IPS-18c (cell line): Measurements from ENCODE around the gene RIN1.
"Not testable (repeated sequence)": the region's sequence is repeated elsewhere in the genome, so short reads cannot be mapped to it uniquely, and the experiment has no call there.

Experiments used
- H3K4me3 ChIP-seq: 2 replicates; pipeline ENCODE4 v1.7.0; 2013; ENCODE audit warnings: low read depth, mild to moderate bottlenecking, low read length, moderate library complexity; ENCODE audit not compliant: insufficient read depth
- H3K9me3 ChIP-seq: one replicate; pipeline ENCODE4 v1.6.1; 2013; ENCODE audit warnings: mild to moderate bottlenecking, low read length, moderate library complexity; ENCODE audit not compliant: control insufficient read depth, insufficient read depth

Gene RIN1

GRCh38 chr11:66336234-66337102 lies at the start of gene RIN1:
TSS of gene RIN1 (minus strand) at chr11:66336434. CDS start at chr11:66336402, 32 bp downstream.
- H3K9me3 ChIP-seq = peaks cover 5% of the 10 kb centered on the region
- peak within 1 kb of the TSS; percentile 44 for H3K4me3 ChIP-seq

GRCh38 chr11:66384316-66384715 lies 48.1 kb upstream of the RIN1 start:
- not testable (repeated sequence) for H3K4me3 ChIP-seq, H3K9me3 ChIP-seq

- not testable (repeated sequence) for H3K4me3 ChIP-seq, H3K9me3 ChIP-seq
These were observed 44.0 kb upstream of the RIN1 start for GRCh38 chr11:66380264-66380663.

- H3K4me3 ChIP-seq, H3K9me3 ChIP-seq: not testable (repeated sequence)
These were observed 37.6 kb upstream of the RIN1 start for GRCh38 chr11:66373690-66374287.

- no peaks in the 10 kb centered on the region for H3K9me3 ChIP-seq
- H3K4me3 ChIP-seq = no peak overlapping the region
These were observed 37.0 kb upstream of the RIN1 start for GRCh38 chr11:66373265-66373664.

- Histone ChIP-seq H3K9me3 (no peaks in the 10 kb centered on the region), H3K4me3 (peak within 1 kb of the TSS; percentile 82)
These were observed 35.6 kb upstream of the RIN1 start, which contains the start of gene SLC29A2 for GRCh38 chr11:66371627-66372415. TSS of gene SLC29A2 (minus strand) at chr11:66371760. CDS start at chr11:66371591, 169 bp downstream.

- Histone ChIP-seq H3K4me3 (peak overlapping the region; percentile 45; the same call in 1 of the 2 replicates), H3K9me3 (no peaks in the 10 kb centered on the region)
These were observed 33.0 kb upstream of the RIN1 start for GRCh38 chr11:66369073-66369894.

- H3K9me3 ChIP-seq = no peaks in the 10 kb centered on the region
- H3K4me3 ChIP-seq = no peak overlapping the region
These were observed 32.2 kb upstream of the RIN1 start for GRCh38 chr11:66368484-66368883.

GRCh38 chr11:66367561-66368312 lies 31.5 kb upstream of the RIN1 start:
- H3K4me3 ChIP-seq = no peak overlapping the region
- no peaks in the 10 kb centered on the region for H3K9me3 ChIP-seq

- Histone ChIP-seq H3K4me3 (no peak overlapping the region), H3K9me3 (no peaks in the 10 kb centered on the region)
These were observed 30.7 kb upstream of the RIN1 start for GRCh38 chr11:66366844-66367477.

- Histone ChIP-seq H3K4me3 (no peak overlapping the region), H3K9me3 (no peaks in the 10 kb centered on the region)
These were observed 29.7 kb upstream of the RIN1 start for GRCh38 chr11:66365711-66366619.

- no peaks in the 10 kb centered on the region for H3K9me3 ChIP-seq
- no peak overlapping the region for H3K4me3 ChIP-seq
These were observed 28.9 kb upstream of the RIN1 start for GRCh38 chr11:66365166-66365565.

- no peak overlapping the region for H3K4me3 ChIP-seq
- no peaks in the 10 kb centered on the region for H3K9me3 ChIP-seq
These were observed 27.7 kb upstream of the RIN1 start for GRCh38 chr11:66363805-66364535.

GRCh38 chr11:66363187-66363601 lies 27.0 kb upstream of the RIN1 start:
- Histone ChIP-seq H3K9me3 (no peaks in the 10 kb centered on the region), H3K4me3 (no peak overlapping the region)
